Measurements from ENCODE around the gene CHN2.

The CHN2 gene

GRCh38 chr7:29237489-29237888, 42.9 kb downstream of the CHN2 start:
- Histone ChIP-seq H3K4me3 (IDR thresholded peaks at IDR 0.05; ENCODE audit: insufficient read depth, low read depth, low read length) (no peak overlapping the region), H3K27ac (no peak overlapping the region), H2AFZ (ENCODE audit: low read depth) (no peak overlapping the region), H4K20me1 (ENCODE audit: insufficient read depth) (no peaks in the 10 kb centered on the region), H3K79me2 (ENCODE audit: insufficient read depth, low read depth) (no peaks in the 10 kb centered on the region), H3K27me3 (ENCODE audit: insufficient read depth, low read depth) (no peaks in the 10 kb centered on the region), H3K36me3 (ENCODE audit: insufficient read depth) (no peaks in the 10 kb centered on the region), H3K9ac (no peak overlapping the region), H3K4me1 (ENCODE audit: low read depth, poor library complexity, severe bottlenecking) (no peaks in the 10 kb centered on the region), H3K4me2 (no peak overlapping the region)
- TF ChIP-seq CTCF (conservative IDR thresholded peaks at IDR 0.05; ENCODE audit: low read depth, low read length), result no peak

- Histone ChIP-seq H4K20me1 (ENCODE audit: insufficient read depth) (no peaks in the 10 kb centered on the region), H3K27ac (no peak overlapping the region), H3K36me3 (ENCODE audit: insufficient read depth) (no peaks in the 10 kb centered on the region), H2AFZ (ENCODE audit: low read depth) (no peak overlapping the region), H3K4me3 (IDR thresholded peaks at IDR 0.05; ENCODE audit: insufficient read depth, low read depth, low read length) (no peak overlapping the region), H3K27me3 (ENCODE audit: insufficient read depth, low read depth) (no peaks in the 10 kb centered on the region), H3K4me1 (ENCODE audit: low read depth, poor library complexity, severe bottlenecking) (peaks cover 9% of the 10 kb centered on the region), H3K79me2 (ENCODE audit: insufficient read depth, low read depth) (no peaks in the 10 kb centered on the region), H3K4me2 (no peak overlapping the region), H3K9ac (no peak overlapping the region)
- TF ChIP-seq CTCF (conservative IDR thresholded peaks at IDR 0.05; ENCODE audit: low read depth, low read length), result peak; percentile 57
Observed at GRCh38 chr7:29239638-29240037, 45.1 kb downstream of the CHN2 start.

- Histone ChIP-seq H2AFZ (ENCODE audit: low read depth) (no peak overlapping the region), H3K9ac (no peak overlapping the region), H3K4me1 (ENCODE audit: low read depth, poor library complexity, severe bottlenecking) (peaks cover 9% of the 10 kb centered on the region), H3K4me3 (IDR thresholded peaks at IDR 0.05; ENCODE audit: insufficient read depth, low read depth, low read length) (no peak overlapping the region), H3K79me2 (ENCODE audit: insufficient read depth, low read depth) (no peaks in the 10 kb centered on the region), H3K4me2 (no peak overlapping the region), H3K36me3 (ENCODE audit: insufficient read depth) (no peaks in the 10 kb centered on the region), H3K27ac (no peak overlapping the region), H4K20me1 (ENCODE audit: insufficient read depth) (no peaks in the 10 kb centered on the region), H3K27me3 (ENCODE audit: insufficient read depth, low read depth) (no peaks in the 10 kb centered on the region)
- TF ChIP-seq CTCF (conservative IDR thresholded peaks at IDR 0.05; ENCODE audit: low read depth, low read length), result no peak
Observed at GRCh38 chr7:29242265-29242664, 47.7 kb downstream of the CHN2 start.

GRCh38 chr7:29243910-29244655, 49.5 kb downstream of the CHN2 start:
- no peak overlapping the region for H2AFZ ChIP-seq (ENCODE audit: low read depth)
- H3K4me1 ChIP-seq (ENCODE audit: low read depth, poor library complexity, severe bottlenecking), result peaks cover 15% of the 10 kb centered on the region
- TF ChIP-seq CTCF (conservative IDR thresholded peaks at IDR 0.05; ENCODE audit: low read depth, low read length), result no peak
- no peaks in the 10 kb centered on the region for H4K20me1 ChIP-seq (ENCODE audit: insufficient read depth)
- no peaks in the 10 kb centered on the region for H3K79me2 ChIP-seq (ENCODE audit: insufficient read depth, low read depth)
- H3K36me3 ChIP-seq (ENCODE audit: insufficient read depth), result no peaks in the 10 kb centered on the region
- H3K9ac ChIP-seq, result no peak overlapping the region
- no peak overlapping the region for H3K4me2 ChIP-seq
- no peak overlapping the region for H3K4me3 ChIP-seq (IDR thresholded peaks at IDR 0.05; ENCODE audit: insufficient read depth, low read depth, low read length)
- no peaks in the 10 kb centered on the region for H3K27me3 ChIP-seq (ENCODE audit: insufficient read depth, low read depth)
- H3K27ac ChIP-seq, result no peak overlapping the region

Measured in KMS-11 (cell line).